HEK293 (cell line): ENCODE data around the gene MAP4K2.

Experiments
- CTCF ChIA-PET: fragments of 350-600 bp; formaldehyde crosslinking; extraction: SDS; loops from one replicate; lab custom pipeline; 2021; ENCODE audit warnings: antibody characterized with exemption; lab: Yijun Ruan, JAX
- POLR2A ChIA-PET: fragments of 300-600 bp; formaldehyde crosslinking; extraction: SDS; loops from one replicate; lab custom pipeline; 2020; ENCODE audit warnings: antibody characterized with exemption, inconsistent platforms; lab: Yijun Ruan, JAX
- H3K27ac ChIP-seq: fragments of 200-500 bp; sonication (Bioruptor generic); 2 replicates; pipeline ENCODE4 v1.5.1; 2014; ENCODE audit warnings: low read depth, low read length, control low read depth, inconsistent platforms; ENCODE audit errors: extremely low read depth
- H3K36me3 ChIP-seq, 2 experiments: fragments of 200-500 bp in 1 of 2; sonication (Bioruptor generic) in 1 of 2; 1 replicate in 1 of 2; 2 replicates in 1 of 2; pipeline ENCODE4 v1.5.1; 2014 to 2017; ENCODE audit warnings: inconsistent platforms in 2 of 2, low read length in 2 of 2; ENCODE audit not compliant: control insufficient read depth in 2 of 2, insufficient read depth in 1 of 2
- H3K4me1 ChIP-seq: fragments of 200-500 bp; sonication (Bioruptor generic); 2 replicates; pipeline ENCODE4 v1.5.1; 2014; ENCODE audit warnings: mild to moderate bottlenecking, low read length, inconsistent platforms; ENCODE audit not compliant: control insufficient read depth, insufficient read depth
- H3K4me3 ChIP-seq: 2 replicates; pipeline ENCODE4 v1.5.1; 2011; ENCODE audit warnings: low read depth, mild to moderate bottlenecking, control low read depth, low read length, moderate library complexity
- H3K9me3 ChIP-seq: fragments of 200-500 bp; sonication (Bioruptor generic); 2 replicates; pipeline ENCODE4 v1.5.1; 2014; ENCODE audit warnings: low read depth, low read length, inconsistent platforms; ENCODE audit not compliant: control insufficient read depth, insufficient read depth
- MZF1 ChIP-seq: fragments of 450-650 bp; formaldehyde crosslinking; IDR thresholded peaks from 2 replicates; pipeline ENCODE4 v1.5.1; 2017; ENCODE audit warnings: missing biosample characterization, missing genetic modification characterization, borderline replicate concordance
- PRDM4 ChIP-seq: fragments of 450-650 bp; formaldehyde crosslinking; IDR thresholded peaks from 2 replicates; pipeline ENCODE4 v1.5.1; 2017; ENCODE audit warnings: missing biosample characterization, missing genetic modification characterization
- TSHZ1 ChIP-seq: fragments of 450-650 bp; formaldehyde crosslinking; IDR thresholded peaks from 2 replicates; pipeline ENCODE4 v1.5.1; 2016; ENCODE audit warnings: missing biosample characterization, missing genetic modification characterization, borderline replicate concordance
- ZBTB11 ChIP-seq: fragments of 450-650 bp; formaldehyde crosslinking; conservative IDR thresholded peaks from 2 replicates; pipeline ENCODE4 v1.5.1; 2016; ENCODE audit warnings: low read depth, missing biosample characterization, missing genetic modification characterization
- ZFP3 ChIP-seq: fragments of 450-650 bp; formaldehyde crosslinking; IDR thresholded peaks from 2 replicates; pipeline ENCODE4 v1.5.1; 2016; ENCODE audit warnings: low read depth, missing biosample characterization, missing genetic modification characterization
- ZNF280C ChIP-seq: fragments of 450-650 bp; formaldehyde crosslinking; IDR thresholded peaks from 2 replicates; pipeline ENCODE4 v1.5.1; 2016; ENCODE audit warnings: missing biosample characterization, missing genetic modification characterization
- ZNF292 ChIP-seq: fragments of 450-650 bp; formaldehyde crosslinking; IDR thresholded peaks from 2 replicates; pipeline ENCODE4 v1.5.1; 2016; ENCODE audit warnings: low read depth, missing biosample characterization, missing genetic modification characterization, borderline replicate concordance
- ZNF311 ChIP-seq: fragments of 450-650 bp; formaldehyde crosslinking; IDR thresholded peaks from 2 replicates; pipeline ENCODE4 v1.5.1; 2017; ENCODE audit warnings: missing biosample characterization, missing genetic modification characterization, borderline replicate concordance
- ZNF514 ChIP-seq: fragments of 450-650 bp; formaldehyde crosslinking; IDR thresholded peaks from 2 replicates; pipeline ENCODE4 v1.5.1; 2016; ENCODE audit warnings: missing biosample characterization, missing genetic modification characterization
- ZNF521 ChIP-seq: fragments of 450-650 bp; formaldehyde crosslinking; IDR thresholded peaks from 2 replicates; pipeline ENCODE4 v1.5.1; 2017; ENCODE audit warnings: missing biosample characterization, mild to moderate bottlenecking, missing genetic modification characterization
- ZNF560 ChIP-seq: fragments of 450-650 bp; formaldehyde crosslinking; IDR thresholded peaks from 2 replicates; pipeline ENCODE4 v1.5.1; 2017; ENCODE audit warnings: missing biosample characterization, missing genetic modification characterization, borderline replicate concordance
- ZNF677 ChIP-seq: fragments of 450-650 bp; IDR thresholded peaks from 2 replicates; pipeline ENCODE4 v1.5.0; 2018; ENCODE audit warnings: missing biosample characterization, mild to moderate bottlenecking, missing genetic modification characterization, moderate library complexity
- ZNF830 ChIP-seq: fragments of 450-650 bp; IDR thresholded peaks from 2 replicates; pipeline ENCODE4 v1.5.0; 2018; ENCODE audit warnings: missing biosample characterization, missing genetic modification characterization, low read depth, mild to moderate bottlenecking, moderate library complexity
- ZSCAN30 ChIP-seq: fragments of 450-650 bp; IDR thresholded peaks from 2 replicates; pipeline ENCODE4 v1.5.1; 2018; ENCODE audit warnings: missing biosample characterization, mild to moderate bottlenecking, missing genetic modification characterization, moderate library complexity

The MAP4K2 gene

GRCh38 chr11:64833198-64833502 is 30.1 kb upstream of the MAP4K2 start:
- ChIA-PET CTCF (no interaction called here), POLR2A (no interaction called here)
- no peaks in the 10 kb centered on the region for H3K9me3 ChIP-seq
- no peak overlapping the region for H3K27ac ChIP-seq
- H3K4me3 ChIP-seq: no peak overlapping the region
- no peaks in the 10 kb centered on the region for H3K4me1 ChIP-seq
- TF ChIP-seq ZNF677 (tag by site-specific recombination) (no peak), ZBTB11 (tag by site-specific recombination) (no peak), MZF1 (tag by site-specific recombination) (no peak), ZNF560 (no peak), TSHZ1 (tag by site-specific recombination) (no peak), PRDM4 (tag by site-specific recombination) (no peak), ZNF830 (tag by site-specific recombination) (no peak), ZSCAN30 (no peak), ZNF514 (tag by site-specific recombination) (no peak), ZNF311 (tag by site-specific recombination) (no peak), ZFP3 (tag by site-specific recombination) (no peak), ZNF280C (tag by site-specific recombination) (no peak), ZNF521 (tag by site-specific recombination) (no peak), ZNF292 (tag by site-specific recombination) (no peak)
- H3K36me3 ChIP-seq: peaks cover 0 to 21% of the 10 kb centered on the region in 2 experiments; a peak in 1 of 3 replicates
